Measurements from ENCODE around the gene GIT1. TPM values are rescaled to one million over a fixed set of nuclear protein-coding genes. Genes with fewer than 3 reads are reported as not detected.

Gene GIT1
- total and polyA plus RNA-seq, 2 experiments from 2014 or later: 20.0 to 46.3 TPM

Other genes starting within 250 kb of the GIT1 start
- gene TAOK1, start 199.3 kb downstream of the GIT1 start, total RNA-seq: 46.1 and 51.7 TPM in 2 replicates
- gene TAOK1, start 199.3 kb downstream of the GIT1 start, polyA plus RNA-seq: 5.2 and 5.3 TPM in 2 replicates
- 16.8 and 19.2 TPM in 2 replicates for gene ABHD15, start 22.6 kb downstream of the GIT1 start, total RNA-seq
- 11.0 and 11.8 TPM in 2 replicates for gene ABHD15, start 22.6 kb downstream of the GIT1 start, polyA plus RNA-seq
- gene TP53I13, start 20.9 kb downstream of the GIT1 start, total RNA-seq: 43.4 and 52.9 TPM in 2 replicates
- gene TP53I13, start 20.9 kb downstream of the GIT1 start, polyA plus RNA-seq: 92.9 and 94.2 TPM in 2 replicates
- 3.5 and 5.1 TPM in 2 replicates for gene ANKRD13B, start 3.5 kb upstream of the GIT1 start, total RNA-seq
- gene ANKRD13B, start 3.5 kb upstream of the GIT1 start, polyA plus RNA-seq: 7.2 and 11.6 TPM in 2 replicates
- gene CORO6, start 33.3 kb upstream of the GIT1 start, total RNA-seq: 0.83 and 1.5 TPM in 2 replicates
- 1.9 and 3.4 TPM in 2 replicates for gene CORO6, start 33.3 kb upstream of the GIT1 start, polyA plus RNA-seq

All from hepatocyte (in vitro differentiated cells).